MCF 10A (cell line): Measurements from ENCODE around the gene OSBPL2. TPM values are rescaled to one million over a fixed set of nuclear protein-coding genes. Genes with fewer than 3 reads are reported as not detected.

ENCODE experiments used
- BruUV-seq: library from RNA; stranded (reverse); fragments of 400-500 nt; replicated peaks from 2 replicates; lab custom pipeline; 2021; lab: Mats Ljungman, UMichigan
- CTCF ChIA-PET: fragments of 300-600 bp; sonication (Branson Sonifier 250); formaldehyde crosslinking; extraction: SDS; loops from one replicate; lab custom pipeline; 2021; ENCODE audit warnings: antibody characterized with exemption, inconsistent platforms; lab: Yijun Ruan, JAX
- POLR2A ChIA-PET: fragments of 300-600, 350-650 bp; sonication (Branson Sonifier 250); formaldehyde crosslinking; extraction: SDS; loops from one replicate; lab custom pipeline; 2020; ENCODE audit warnings: antibody characterized with exemption, inconsistent platforms; lab: Yijun Ruan, JAX
- DNase-seq: peaks from one replicate; pipeline ENCODE4 v3.0.0-alpha.2; 2018; ENCODE audit not compliant: unreplicated experiment
- H3K27ac Mint-ChIP-seq: one replicate; pipeline ENCODE4 v1.8.0; 2022; ENCODE audit warnings: mild to moderate bottlenecking, low read depth, mixed read lengths; ENCODE audit not compliant: unreplicated experiment
- H3K27me3 Mint-ChIP-seq: one replicate; pipeline ENCODE4 v1.8.0; 2022; ENCODE audit warnings: mixed read lengths; ENCODE audit not compliant: insufficient read depth, unreplicated experiment
- H3K36me3 Mint-ChIP-seq: one replicate; pipeline ENCODE4 v1.8.0; 2022; ENCODE audit warnings: mild to moderate bottlenecking, moderate library complexity, mixed read lengths; ENCODE audit not compliant: insufficient read depth, unreplicated experiment
- H3K4me1 Mint-ChIP-seq: one replicate; pipeline ENCODE4 v1.8.0; 2022; ENCODE audit warnings: mixed read lengths; ENCODE audit not compliant: insufficient read depth, unreplicated experiment
- H3K4me3 Mint-ChIP-seq: one replicate; pipeline ENCODE4 v1.8.0; 2022; ENCODE audit warnings: mild to moderate bottlenecking, moderate library complexity, mixed read lengths; ENCODE audit not compliant: unreplicated experiment
- H3K9me3 Mint-ChIP-seq: one replicate; pipeline ENCODE4 v1.8.0; 2022; ENCODE audit warnings: mixed read lengths; ENCODE audit not compliant: unreplicated experiment
- intact Hi-C: fragments of 100-400 bp; cut with micrococcal nuclease; formaldehyde crosslinking; loops from 2 replicates; pipeline ENCODE4 v1.14.1; 2022
- total RNA-seq: library from RNA; stranded (reverse); gene quantifications from 2 replicates; pipeline ENCODE4 v1.2.3, GENCODE V29; 2022
- TF ChIP-seq, protein P1 (sequence below): fragments of 200-600 bp; IDR thresholded peaks from one replicate; pipeline ENCODE4 v1.8.0; 2022; ENCODE audit warnings: antibody characterized with exemption, mild to moderate bottlenecking; ENCODE audit not compliant: unreplicated experiment

Gene OSBPL2
- total RNA-seq, 1 experiment from 2014 or later: 38.8 TPM

DNA sequence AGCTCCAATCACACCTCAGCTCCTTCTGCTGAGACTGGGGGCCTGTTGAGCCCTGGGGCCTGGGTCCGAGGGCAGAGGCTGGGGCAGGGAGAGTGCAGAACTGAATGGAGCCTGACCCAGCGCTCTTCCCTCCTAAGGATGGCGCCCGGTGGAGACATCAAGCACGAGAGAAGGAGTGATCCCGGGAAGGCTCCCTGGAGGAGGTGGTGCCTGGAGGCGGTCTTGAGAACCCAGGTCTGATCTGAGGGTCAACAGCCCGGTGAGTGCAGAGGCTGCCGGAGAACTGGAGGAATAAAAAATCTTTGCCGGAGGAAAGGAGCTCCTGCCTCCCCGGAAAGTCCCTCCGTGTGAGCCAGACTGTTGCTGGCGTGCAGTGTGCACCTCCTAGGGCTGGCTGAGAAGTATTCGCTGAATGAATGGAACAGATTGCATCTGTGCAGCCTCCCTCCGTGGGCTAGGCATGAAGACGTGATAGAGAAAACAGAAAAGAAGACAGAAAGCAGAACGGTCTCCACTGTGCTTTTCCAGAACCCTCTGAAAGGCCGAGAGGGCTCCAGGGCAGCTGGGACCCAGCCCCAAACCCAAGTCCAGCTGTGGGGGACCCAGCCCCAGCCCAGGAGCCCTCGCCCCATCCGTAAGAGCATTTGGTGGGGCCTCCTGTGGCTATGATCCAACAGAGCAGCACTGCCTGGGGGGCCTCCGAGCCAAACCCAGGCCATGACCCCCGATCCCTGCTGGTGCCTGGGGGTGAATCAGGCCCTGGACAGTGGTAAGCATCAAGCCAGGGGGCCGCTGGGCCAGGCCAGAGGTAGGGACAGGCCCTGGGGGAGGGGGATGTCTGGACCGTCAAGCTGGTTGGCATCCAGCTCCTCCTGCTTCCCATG is 11.4 kb upstream of the OSBPL2 start:
- H3K27me3 Mint-ChIP-seq: peaks cover 48% of the 10 kb centered on the region
- CTCF ChIA-PET: interaction anchor here (0.6 to 0.7 kb wide), 2 partner anchors 48 to 215 kb away, joined by 3 read pairs; no protein-coding TSS in a partner anchor
- intact Hi-C loops: no loop called here
- H3K4me3 Mint-ChIP-seq: no peak overlapping the region
- H3K9me3 Mint-ChIP-seq: no peaks in the 10 kb centered on the region
- H3K27ac Mint-ChIP-seq: no peak overlapping the region
- H3K36me3 Mint-ChIP-seq: no peaks in the 10 kb centered on the region
- POLR2A ChIA-PET: interaction anchor here (0.6 kb wide), 1 partner anchor 58 kb away, joined by 3 read pairs; no protein-coding TSS in a partner anchor
- TF ChIP-seq, protein P1, sequence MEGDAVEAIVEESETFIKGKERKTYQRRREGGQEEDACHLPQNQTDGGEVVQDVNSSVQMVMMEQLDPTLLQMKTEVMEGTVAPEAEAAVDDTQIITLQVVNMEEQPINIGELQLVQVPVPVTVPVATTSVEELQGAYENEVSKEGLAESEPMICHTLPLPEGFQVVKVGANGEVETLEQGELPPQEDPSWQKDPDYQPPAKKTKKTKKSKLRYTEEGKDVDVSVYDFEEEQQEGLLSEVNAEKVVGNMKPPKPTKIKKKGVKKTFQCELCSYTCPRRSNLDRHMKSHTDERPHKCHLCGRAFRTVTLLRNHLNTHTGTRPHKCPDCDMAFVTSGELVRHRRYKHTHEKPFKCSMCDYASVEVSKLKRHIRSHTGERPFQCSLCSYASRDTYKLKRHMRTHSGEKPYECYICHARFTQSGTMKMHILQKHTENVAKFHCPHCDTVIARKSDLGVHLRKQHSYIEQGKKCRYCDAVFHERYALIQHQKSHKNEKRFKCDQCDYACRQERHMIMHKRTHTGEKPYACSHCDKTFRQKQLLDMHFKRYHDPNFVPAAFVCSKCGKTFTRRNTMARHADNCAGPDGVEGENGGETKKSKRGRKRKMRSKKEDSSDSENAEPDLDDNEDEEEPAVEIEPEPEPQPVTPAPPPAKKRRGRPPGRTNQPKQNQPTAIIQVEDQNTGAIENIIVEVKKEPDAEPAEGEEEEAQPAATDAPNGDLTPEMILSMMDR: no peak
- no TSS peak for BruUV-seq
- H3K4me1 Mint-ChIP-seq: no peaks in the 10 kb centered on the region
- no peak for DNase-seq

DNA sequence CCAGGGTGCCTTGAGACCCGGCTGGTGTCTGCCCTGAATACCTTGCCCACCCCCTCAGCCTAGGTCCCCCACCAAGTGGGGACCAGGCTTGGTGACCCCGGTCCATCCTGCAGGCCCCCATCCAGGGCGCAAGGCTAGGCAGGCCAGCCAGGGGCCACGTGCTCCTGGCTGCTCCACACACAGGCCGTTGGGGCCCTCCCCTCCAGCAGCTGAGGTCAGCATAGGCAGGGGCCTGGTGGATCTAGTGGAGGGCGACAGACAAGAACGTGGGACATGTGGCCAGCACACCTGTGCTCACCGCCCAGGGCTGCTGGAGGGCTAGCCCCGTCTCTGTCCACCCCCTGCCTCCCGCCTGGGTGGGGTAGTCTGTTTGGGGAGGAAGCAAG is 10.7 kb upstream of the OSBPL2 start:
- TF ChIP-seq, protein P1: no peak
- H3K27ac Mint-ChIP-seq: no peak overlapping the region
- peaks cover 45% of the 10 kb centered on the region for H3K27me3 Mint-ChIP-seq
- BruUV-seq: no TSS peak
- DNase-seq: no peak
- ChIA-PET CTCF (no interaction called here), POLR2A (no interaction called here)
- intact Hi-C loops: no loop called here
- H3K36me3 Mint-ChIP-seq: no peaks in the 10 kb centered on the region
- H3K9me3 Mint-ChIP-seq: no peaks in the 10 kb centered on the region
- no peaks in the 10 kb centered on the region for H3K4me1 Mint-ChIP-seq
- H3K4me3 Mint-ChIP-seq: no peak overlapping the region

DNA sequence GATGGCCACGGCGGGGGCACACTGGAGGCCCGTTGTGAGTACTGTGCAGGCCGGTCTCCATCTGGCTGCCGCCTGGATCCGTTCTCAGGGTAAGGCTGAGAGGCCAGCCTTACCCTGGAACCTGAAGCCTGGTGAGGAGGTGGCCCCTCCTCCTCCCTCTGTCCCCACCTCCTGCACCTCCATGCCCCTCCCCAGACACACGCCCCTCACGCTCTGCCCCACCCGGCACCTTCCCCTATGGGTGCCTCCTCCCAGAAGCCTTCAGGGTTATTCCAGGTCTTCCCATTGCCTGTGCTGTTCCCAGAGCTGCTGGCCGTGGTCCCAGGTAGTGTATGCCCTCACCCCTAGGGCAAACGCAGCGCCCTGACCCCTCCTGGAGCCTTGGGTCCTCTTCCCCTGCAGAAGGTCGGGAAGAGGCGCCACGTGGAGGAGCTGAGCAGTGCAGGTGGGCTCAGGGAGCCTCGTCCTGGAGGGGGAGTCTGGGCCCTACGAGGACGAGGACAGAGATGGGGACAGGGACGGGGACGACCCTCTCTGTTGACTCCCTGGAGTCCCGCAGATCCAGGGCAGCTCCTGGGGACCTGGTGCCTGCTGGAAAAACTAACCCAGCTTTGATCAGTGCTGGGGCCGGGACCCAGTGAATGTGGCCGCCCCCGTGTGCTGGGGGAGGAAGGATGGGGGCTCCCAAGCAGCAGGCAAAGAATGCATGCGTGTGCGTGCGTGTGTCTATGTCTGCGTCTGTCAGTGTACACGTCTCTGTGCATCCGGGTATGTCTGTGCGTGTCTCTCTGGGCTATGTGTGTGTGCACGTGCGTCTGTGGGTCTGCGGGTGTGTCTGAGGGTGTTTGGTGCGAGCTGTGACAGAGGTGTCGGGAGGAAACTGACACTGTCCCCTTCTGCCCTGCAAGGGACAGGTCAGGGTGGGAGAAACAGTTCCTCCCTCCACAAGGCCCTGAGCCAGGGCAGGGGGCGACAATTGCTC is 10.1 kb upstream of the OSBPL2 start:
- Mint-ChIP-seq H3K27me3 (peaks cover 38% of the 10 kb centered on the region), H3K36me3 (no peaks in the 10 kb centered on the region), H3K9me3 (no peaks in the 10 kb centered on the region), H3K27ac (no peak overlapping the region), H3K4me3 (no peak overlapping the region), H3K4me1 (no peaks in the 10 kb centered on the region)
- ChIA-PET CTCF (no interaction called here), POLR2A (no interaction called here)
- intact Hi-C loops: no loop called here
- BruUV-seq: no TSS peak
- no peak for DNase-seq
- TF ChIP-seq, protein P1: no peak
